ENCODE data around the gene UROC1. TPM values are rescaled to one million over a fixed set of nuclear protein-coding genes. Genes with fewer than 3 reads are reported as not detected.

Gene UROC1
- total RNA-seq, 2 donors from 2014 or later = not detected

- no peak overlapping the region for H3K27ac ChIP-seq
- H3K9me3 ChIP-seq = no peaks in the 10 kb centered on the region
- no peak for ATAC-seq
- intact Hi-C loops (cut with DNase I) = no loop called here
- H3K36me3 ChIP-seq (replicated peaks in 1 of 2; ENCODE audit: insufficient read depth in 1 of 2, low read depth in 2 of 2) = no peaks in the 10 kb centered on the region
- 75 to 81% methylated on average over 9 of the region's 9 CpGs for WGBS, 2 donors
- no peaks in the 10 kb centered on the region for H3K27me3 ChIP-seq
- no peaks in the 10 kb centered on the region for H3K4me1 ChIP-seq
- no peak for TF ChIP-seq CTCF (IDR thresholded peaks at IDR 0.05)
- no peak for TF ChIP-seq POLR2A (IDR thresholded peaks at IDR 0.05)
- H3K4me3 ChIP-seq = no peak overlapping the region
- no peak for DNase-seq
These were observed 23.8 kb downstream of the UROC1 start for GRCh38 chr3:126493739-126494138.

GRCh38 chr3:126493051-126493450 is 24.5 kb downstream of the UROC1 start:
- H3K27ac ChIP-seq = no peak overlapping the region
- intact Hi-C loops (cut with DNase I) = no loop called here
- no peaks in the 10 kb centered on the region for H3K4me1 ChIP-seq
- no peak overlapping the region for H3K4me3 ChIP-seq
- WGBS, 2 donors = 79 to 83% methylated on average over 8 to 14 of the region's 14 CpGs
- H3K27me3 ChIP-seq = no peaks in the 10 kb centered on the region
- ATAC-seq = no peak
- no peaks in the 10 kb centered on the region for H3K9me3 ChIP-seq
- no peak for DNase-seq
- H3K36me3 ChIP-seq (replicated peaks in 1 of 2; ENCODE audit: insufficient read depth in 1 of 2, low read depth in 2 of 2) = no peaks in the 10 kb centered on the region
- TF ChIP-seq POLR2A (IDR thresholded peaks at IDR 0.05) (no peak), CTCF (IDR thresholded peaks at IDR 0.05) (no peak)

DNA sequence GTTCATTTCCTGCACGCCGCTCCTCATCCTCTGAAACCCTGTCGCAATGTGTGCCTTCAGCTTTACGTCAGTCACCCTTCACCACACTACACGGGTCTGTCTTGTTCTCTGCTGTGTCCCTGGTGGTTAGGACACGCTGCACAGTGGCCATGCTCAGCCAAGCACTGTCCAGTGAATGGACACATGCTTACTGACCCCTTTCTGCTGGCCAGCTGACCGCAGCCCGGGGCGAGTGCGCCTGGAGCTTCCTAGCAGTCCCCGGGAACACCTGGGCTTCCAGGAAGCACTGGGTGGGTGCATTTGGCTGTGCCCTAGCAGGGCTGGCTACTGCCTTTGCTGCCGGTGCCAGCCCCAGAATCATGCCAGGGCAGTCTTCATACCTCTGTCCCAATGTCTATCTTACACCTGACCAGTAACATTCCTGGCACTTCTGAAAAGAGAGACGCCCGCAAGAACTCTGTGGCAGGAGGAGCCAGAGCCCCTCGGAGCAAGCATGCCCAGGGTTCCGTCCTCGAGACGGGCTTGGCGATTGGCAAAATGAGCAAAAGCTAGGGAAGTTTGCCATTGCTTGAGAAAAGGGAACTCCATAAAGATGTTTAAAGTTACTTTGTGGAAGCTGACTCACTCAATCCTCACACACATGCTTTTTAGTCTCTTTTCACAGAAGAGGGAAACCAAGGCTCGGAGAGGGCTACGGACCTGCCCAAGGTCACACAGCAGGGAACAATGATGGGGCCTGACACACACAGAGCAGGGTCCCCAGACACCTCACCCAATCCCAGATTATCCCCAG is 26.2 kb downstream of the UROC1 start:
- no peak for DNase-seq
- no peaks in the 10 kb centered on the region for H3K27me3 ChIP-seq
- H3K4me1 ChIP-seq = no peaks in the 10 kb centered on the region
- no peak for ATAC-seq
- TF ChIP-seq POLR2A (IDR thresholded peaks at IDR 0.05) (no peak), CTCF (IDR thresholded peaks at IDR 0.05) (no peak)
- H3K27ac ChIP-seq = no peak overlapping the region
- no peaks in the 10 kb centered on the region for H3K9me3 ChIP-seq
- no peaks in the 10 kb centered on the region for H3K36me3 ChIP-seq (replicated peaks in 1 of 2; ENCODE audit: insufficient read depth in 1 of 2, low read depth in 2 of 2)
- H3K4me3 ChIP-seq = no peak overlapping the region
- intact Hi-C loops (cut with DNase I) = no loop called here
- 76 to 87% methylated on average over 21 of the region's 21 CpGs for WGBS, 2 donors

- Histone ChIP-seq H3K4me1 (no peaks in the 10 kb centered on the region), H3K9me3 (no peaks in the 10 kb centered on the region), H3K27me3 (no peaks in the 10 kb centered on the region), H3K4me3 (no peak overlapping the region), H3K36me3 (replicated peaks in 1 of 2; ENCODE audit: insufficient read depth in 1 of 2, low read depth in 2 of 2) (no peaks in the 10 kb centered on the region), H3K27ac (no peak overlapping the region)
- TF ChIP-seq CTCF (IDR thresholded peaks at IDR 0.05) = peak in 3 of 7 experiments; percentile 14 to 35 (median 23)
- no peak for TF ChIP-seq POLR2A (IDR thresholded peaks at IDR 0.05)
- ATAC-seq (peak; percentile 45), DNase-seq (peak in 3 of 4 donors; percentile 39 to 63 (median 53))
- WGBS, 2 donors = 43 to 55% methylated on average over 6 of the region's 6 CpGs
- intact Hi-C loops (cut with DNase I) = no loop called here
These were observed 27.0 kb downstream of the UROC1 start for GRCh38 chr3:126490619-126491018.

All from body of pancreas (tissue), 4 donors.